NT2/D1 (cell line): ENCODE data around the gene CARD11.

Experiments
- DNase-seq: peaks from one replicate; pipeline ENCODE4 v3.0.0-alpha.2; 2011; ENCODE audit warnings: low read depth, low spot score
- H3K27me3 ChIP-seq: 2 replicates; pipeline ENCODE4 v1.6.0; 2011; ENCODE audit warnings: mild to moderate bottlenecking; ENCODE audit not compliant: insufficient read length, insufficient read depth
- H3K36me3 ChIP-seq: 2 replicates; pipeline ENCODE4 v1.6.1; 2011; ENCODE audit warnings: mild to moderate bottlenecking, low read length, mixed read lengths; ENCODE audit not compliant: insufficient read depth, insufficient read length
- H3K4me1 ChIP-seq: 2 replicates; pipeline ENCODE4 v1.5.1; 2011; ENCODE audit not compliant: insufficient read depth, insufficient read length
- H3K4me3 ChIP-seq: 2 replicates; pipeline ENCODE4 v1.5.1; 2011; ENCODE audit warnings: low read depth; ENCODE audit not compliant: insufficient read length
- H3K9ac ChIP-seq: 2 replicates; pipeline ENCODE4 v1.6.0; 2011; ENCODE audit warnings: low read depth; ENCODE audit not compliant: insufficient read length
- H3K9me3 ChIP-seq: 2 replicates; pipeline ENCODE4 v1.5.1; 2011; ENCODE audit warnings: mild to moderate bottlenecking, low read length; ENCODE audit not compliant: insufficient read depth
- SUZ12 ChIP-seq: IDR thresholded peaks from 2 replicates; pipeline ENCODE4 v1.6.1; 2011; ENCODE audit not compliant: insufficient read length, insufficient read depth; ENCODE audit errors: extremely low read depth
- YY1 ChIP-seq: IDR thresholded peaks from 2 replicates; pipeline ENCODE4 v1.6.1; 2011; ENCODE audit not compliant: insufficient read length, insufficient read depth
- ZNF274 ChIP-seq: IDR thresholded peaks from 2 replicates; pipeline ENCODE4 v1.6.1; 2011; ENCODE audit warnings: mild to moderate bottlenecking, low read depth, low read length

CARD11 gene

DNA sequence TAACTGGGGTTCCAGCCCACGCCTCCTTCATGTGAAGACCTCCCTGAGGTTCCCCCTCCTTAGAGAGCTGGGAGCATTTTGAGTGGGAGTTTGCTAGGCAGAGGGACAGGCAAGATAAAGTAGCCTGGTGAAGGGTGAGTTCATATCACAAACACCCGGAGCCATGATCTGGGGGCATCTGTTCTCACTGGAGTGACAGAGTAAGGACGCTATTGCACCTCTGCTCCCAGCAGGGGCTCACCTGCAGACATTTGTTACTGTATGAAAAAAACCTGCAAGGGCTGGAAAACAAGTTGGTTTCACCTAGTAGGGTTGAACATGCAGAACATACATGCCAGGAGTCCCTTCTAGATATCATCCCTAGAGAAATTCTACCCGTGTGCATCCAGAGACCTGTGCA is 88.4 kb downstream of the CARD11 start:
- Histone ChIP-seq H3K36me3 (peaks cover 2% of the 10 kb centered on the region), H3K9ac (no peak overlapping the region), H3K9me3 (peaks cover 7% of the 10 kb centered on the region), H3K4me1 (peaks cover 14% of the 10 kb centered on the region), H3K27me3 (no peaks in the 10 kb centered on the region), H3K4me3 (no peak overlapping the region)
- no peak for TF ChIP-seq ZNF274
- TF ChIP-seq SUZ12: no peak
- no peak for TF ChIP-seq YY1
- DNase-seq: no peak

DNA sequence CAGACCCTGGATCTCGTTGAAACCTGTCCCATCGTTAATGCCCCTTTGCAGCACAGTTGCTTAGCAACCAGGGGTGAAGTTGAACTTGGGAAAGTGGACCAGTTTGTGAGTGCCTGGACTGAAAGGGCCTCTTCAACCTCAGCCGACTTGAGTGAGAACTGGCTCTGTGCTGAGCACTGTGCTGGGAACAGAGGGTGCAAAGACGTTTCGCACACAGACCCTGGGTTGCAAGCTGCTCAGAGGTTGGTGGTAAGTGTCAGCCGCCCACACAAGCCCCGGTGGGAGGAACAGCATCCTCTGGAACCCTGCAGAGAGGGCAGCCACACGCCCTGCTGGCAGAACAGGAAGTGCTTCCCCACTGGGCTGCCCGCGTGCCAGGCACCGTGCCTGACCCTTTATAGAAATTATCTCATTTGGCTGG is 89.2 kb downstream of the CARD11 start:
- H3K4me1 ChIP-seq: peaks cover 13% of the 10 kb centered on the region
- no peaks in the 10 kb centered on the region for H3K27me3 ChIP-seq
- DNase-seq: no peak
- peaks cover 15% of the 10 kb centered on the region for H3K9me3 ChIP-seq
- peaks cover 2% of the 10 kb centered on the region for H3K36me3 ChIP-seq
- TF ChIP-seq SUZ12 (no peak), YY1 (no peak), ZNF274 (no peak)
- no peak overlapping the region for H3K9ac ChIP-seq
- no peak overlapping the region for H3K4me3 ChIP-seq

DNA sequence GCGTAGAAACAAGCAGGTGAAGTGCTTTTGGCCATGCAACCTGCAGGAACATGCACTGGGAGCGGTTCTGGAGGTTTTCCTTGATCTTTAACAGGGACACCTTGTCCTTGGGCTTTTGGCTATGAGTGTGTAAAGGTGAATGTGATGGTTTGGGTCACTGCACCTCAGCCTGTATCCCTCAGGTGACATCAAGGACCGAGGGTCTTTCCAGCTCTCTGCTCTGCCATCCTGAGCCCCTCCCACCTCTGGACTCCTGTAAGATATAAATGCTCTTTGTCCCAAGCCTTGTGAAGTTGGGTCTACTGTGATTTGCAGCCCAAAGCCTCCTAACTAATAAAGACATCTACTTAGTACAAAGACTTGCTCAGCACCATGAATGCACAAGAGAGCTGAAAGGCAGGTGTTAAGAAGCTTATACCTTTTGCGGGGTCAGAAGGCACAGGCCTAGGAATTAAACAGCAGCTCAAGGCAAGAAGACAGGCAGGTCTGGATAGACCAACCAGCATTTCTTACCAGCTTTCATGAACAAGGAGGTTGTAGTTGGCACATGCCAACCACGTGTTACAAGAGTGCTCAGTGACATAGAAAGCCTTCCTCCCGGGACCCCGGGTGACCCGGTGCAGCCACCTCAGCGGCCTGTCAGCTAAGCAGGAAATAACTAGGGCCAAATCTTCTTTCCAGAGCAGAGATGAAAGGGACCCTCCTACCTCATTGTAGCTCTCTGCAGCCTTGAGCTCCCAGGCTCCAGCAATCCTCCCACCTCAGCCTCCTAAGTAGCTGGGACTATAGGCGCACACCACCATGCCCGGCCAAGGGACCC is 89.9 kb downstream of the CARD11 start:
- Histone ChIP-seq H3K9ac (no peak overlapping the region), H3K36me3 (peaks cover 2% of the 10 kb centered on the region), H3K9me3 (peaks cover 21% of the 10 kb centered on the region), H3K4me3 (no peak overlapping the region), H3K4me1 (peaks cover 10% of the 10 kb centered on the region), H3K27me3 (no peaks in the 10 kb centered on the region)
- TF ChIP-seq YY1: no peak
- no peak for TF ChIP-seq ZNF274
- TF ChIP-seq SUZ12: no peak
- DNase-seq: no peak

DNA sequence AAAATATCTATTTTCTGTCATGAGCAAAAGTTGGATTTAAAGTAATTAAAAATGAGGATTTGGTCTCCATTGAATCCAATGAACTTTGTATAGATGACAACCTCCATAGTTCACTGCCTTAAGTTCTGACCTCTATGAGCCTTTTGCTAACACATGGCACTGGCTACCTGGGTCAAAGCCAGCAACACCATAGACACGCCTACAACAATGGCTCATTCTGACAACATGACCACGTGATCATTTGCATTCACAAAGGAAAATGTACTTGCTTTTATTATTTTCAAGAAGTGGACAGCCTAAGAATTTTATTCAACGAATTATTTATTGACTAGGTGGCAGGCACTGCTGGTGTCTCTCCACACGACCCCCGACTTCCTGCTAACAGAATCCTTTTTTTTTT is 90.6 kb downstream of the CARD11 start:
- no peaks in the 10 kb centered on the region for H3K27me3 ChIP-seq
- peaks cover 2% of the 10 kb centered on the region for H3K36me3 ChIP-seq
- no peak overlapping the region for H3K9ac ChIP-seq
- peaks cover 10% of the 10 kb centered on the region for H3K4me1 ChIP-seq
- no peak overlapping the region for H3K4me3 ChIP-seq
- TF ChIP-seq SUZ12 (no peak), ZNF274 (no peak), YY1 (no peak)
- DNase-seq: no peak
- H3K9me3 ChIP-seq: peaks cover 28% of the 10 kb centered on the region

DNA sequence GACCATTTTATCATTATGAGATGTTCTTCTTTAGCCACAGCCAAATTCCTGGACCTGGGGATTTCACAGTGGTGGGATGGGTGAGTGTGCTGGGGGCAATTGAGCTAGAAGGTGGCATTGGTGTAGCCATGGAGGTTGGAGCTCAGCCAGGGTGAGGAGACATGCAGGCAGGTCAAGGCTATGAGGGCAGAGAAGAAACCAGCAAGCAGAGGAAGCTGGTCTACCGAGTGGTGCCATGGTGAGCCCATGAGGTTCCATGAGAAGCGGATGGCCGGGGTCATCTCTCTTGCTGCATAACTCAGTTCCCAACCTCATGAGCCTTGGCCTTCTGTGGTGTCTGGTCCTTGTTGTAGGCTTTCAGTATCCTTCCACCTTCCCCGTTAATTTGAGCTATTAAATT is 91.4 kb downstream of the CARD11 start:
- Histone ChIP-seq H3K9me3 (peaks cover 29% of the 10 kb centered on the region), H3K4me1 (peaks cover 10% of the 10 kb centered on the region), H3K36me3 (peaks cover 4% of the 10 kb centered on the region), H3K9ac (no peak overlapping the region), H3K4me3 (no peak overlapping the region), H3K27me3 (no peaks in the 10 kb centered on the region)
- no peak for DNase-seq
- no peak for TF ChIP-seq SUZ12
- TF ChIP-seq ZNF274: no peak
- no peak for TF ChIP-seq YY1

DNA sequence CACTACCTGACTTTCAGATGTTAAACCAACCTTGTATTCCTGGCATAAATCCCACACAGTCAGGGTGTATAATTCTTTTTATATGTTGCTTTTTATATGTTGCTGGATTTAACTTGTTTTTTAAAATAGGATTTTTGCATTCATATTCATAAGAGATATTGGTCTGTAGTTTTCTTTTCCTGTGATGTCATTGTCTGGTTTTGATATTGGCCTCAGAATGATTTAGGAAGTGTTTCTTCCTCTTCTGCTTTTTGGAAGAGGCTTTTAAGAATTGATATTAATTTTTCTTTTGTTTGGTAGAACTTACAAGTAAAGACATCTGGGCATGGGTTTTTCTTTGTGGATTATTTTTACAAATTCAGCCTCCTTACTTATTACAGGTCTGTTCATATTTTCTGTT is 93.1 kb downstream of the CARD11 start:
- H3K9me3 ChIP-seq: peaks cover 29% of the 10 kb centered on the region
- no peaks in the 10 kb centered on the region for H3K27me3 ChIP-seq
- H3K9ac ChIP-seq: no peak overlapping the region
- TF ChIP-seq ZNF274 (no peak), SUZ12 (no peak), YY1 (no peak)
- no peak overlapping the region for H3K4me3 ChIP-seq
- H3K36me3 ChIP-seq: peaks cover 5% of the 10 kb centered on the region
- peaks cover 4% of the 10 kb centered on the region for H3K4me1 ChIP-seq
- no peak for DNase-seq

DNA sequence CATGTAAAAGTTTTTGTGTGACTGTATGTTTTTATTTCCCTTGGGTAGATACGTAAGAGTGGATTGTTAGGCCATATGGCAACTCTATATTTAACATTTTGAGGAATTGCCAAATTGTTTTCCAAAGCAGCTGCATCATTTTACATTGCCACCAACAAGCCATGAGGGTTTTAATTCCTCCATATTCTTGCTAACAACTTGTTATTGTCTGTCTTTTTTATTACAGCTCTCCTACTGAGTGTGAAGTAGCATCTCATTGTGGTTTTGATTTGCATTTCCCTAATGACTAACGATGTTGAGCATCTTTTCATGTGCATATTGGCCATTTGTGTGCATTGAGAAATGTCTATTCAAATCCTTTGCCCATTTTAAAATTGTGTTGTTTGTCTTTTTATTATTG is 94.9 kb downstream of the CARD11 start:
- Histone ChIP-seq H3K4me1 (peaks cover under 1% of the 10 kb centered on the region), H3K27me3 (no peaks in the 10 kb centered on the region), H3K36me3 (peaks cover 12% of the 10 kb centered on the region), H3K4me3 (no peak overlapping the region), H3K9ac (no peak overlapping the region), H3K9me3 (peaks cover 29% of the 10 kb centered on the region)
- DNase-seq: no peak
- TF ChIP-seq YY1 (no peak), SUZ12 (no peak), ZNF274 (no peak)
